Stromal cell of bone marrow (primary cell): ENCODE data around the gene IGFBP2.

Experiments
- DNase-seq: peaks from one replicate; pipeline ENCODE4 v3.0.0-alpha.2; 2012; ENCODE audit warnings: low read depth

The IGFBP2 gene

GRCh38 chr2:216637472-216637871 is 4.3 kb downstream of the IGFBP2 start:
- DNase-seq, result no peak

GRCh38 chr2:216643986-216644659 is 10.9 kb downstream of the IGFBP2 start:
- no peak for DNase-seq

- no peak for DNase-seq
Measured at GRCh38 chr2:216644842-216645635, 11.8 kb downstream of the IGFBP2 start.

GRCh38 chr2:216645636-216645950 is 12.4 kb downstream of the IGFBP2 start:
- DNase-seq, result no peak

- DNase-seq, result no peak
Measured at GRCh38 chr2:216646116-216646515, 12.9 kb downstream of the IGFBP2 start.

GRCh38 chr2:216648105-216648504 is 14.9 kb downstream of the IGFBP2 start:
- no peak for DNase-seq

- no peak for DNase-seq
Measured at GRCh38 chr2:216649574-216649973, 16.4 kb downstream of the IGFBP2 start.

GRCh38 chr2:216650626-216651257 is 17.5 kb downstream of the IGFBP2 start:
- no peak for DNase-seq

- peak; percentile 40 for DNase-seq
Measured at GRCh38 chr2:216651351-216651881, 18.2 kb downstream of the IGFBP2 start.

GRCh38 chr2:216652566-216652965 is 19.3 kb downstream of the IGFBP2 start:
- no peak for DNase-seq

- DNase-seq, result no peak
Measured at GRCh38 chr2:216653093-216653799, 20.0 kb downstream of the IGFBP2 start.

GRCh38 chr2:216653931-216654365 is 20.7 kb downstream of the IGFBP2 start:
- no peak for DNase-seq

GRCh38 chr2:216654528-216655052 is 21.4 kb downstream of the IGFBP2 start:
- DNase-seq, result no peak

- DNase-seq, result no peak
Measured at GRCh38 chr2:216657086-216657855, 24.1 kb downstream of the IGFBP2 start.

GRCh38 chr2:216657980-216658379 is 24.8 kb downstream of the IGFBP2 start:
- DNase-seq, result no peak

- DNase-seq, result no peak
Measured at GRCh38 chr2:216658757-216659156, 25.5 kb downstream of the IGFBP2 start.

GRCh38 chr2:216659276-216659675 is 26.1 kb downstream of the IGFBP2 start:
- no peak for DNase-seq

- DNase-seq, result no peak
Measured at GRCh38 chr2:216660496-216660895, 27.3 kb downstream of the IGFBP2 start.

GRCh38 chr2:216661051-216661450 is 27.8 kb downstream of the IGFBP2 start:
- DNase-seq, result no peak

- DNase-seq, result no peak
Measured at GRCh38 chr2:216661639-216662375, 28.6 kb downstream of the IGFBP2 start.

GRCh38 chr2:216663106-216663505 is 29.9 kb downstream of the IGFBP2 start:
- DNase-seq, result no peak
